Nephron progenitor cell (in vitro differentiated cells): ENCODE results near the gene MMP14.
"Not testable (repeated sequence)": the region's sequence is repeated elsewhere in the genome, so short reads cannot be mapped to it uniquely, and the experiment has no call there.

Source experiments
- DNase-seq: peaks from one replicate; pipeline ENCODE4 v3.0.0; 2021
- H3K27ac Mint-ChIP-seq: 2 replicates; pipeline ENCODE4 v1.8.0; 2021; ENCODE audit warnings: mild to moderate bottlenecking, moderate library complexity, mixed read lengths
- H3K27me3 Mint-ChIP-seq: 2 replicates; pipeline ENCODE4 v1.8.0; 2021; ENCODE audit warnings: mild to moderate bottlenecking, low read depth, mixed read lengths; ENCODE audit not compliant: poor library complexity
- H3K36me3 Mint-ChIP-seq: 2 replicates; pipeline ENCODE4 v1.8.0; 2021; ENCODE audit warnings: low read depth, mixed read lengths
- H3K4me1 Mint-ChIP-seq: 2 replicates; pipeline ENCODE4 v1.8.0; 2021; ENCODE audit warnings: mixed read lengths
- H3K4me3 Mint-ChIP-seq: 2 replicates; pipeline ENCODE4 v1.8.0; 2021; ENCODE audit warnings: mild to moderate bottlenecking, moderate library complexity, mixed read lengths
- H3K9me3 Mint-ChIP-seq: 2 replicates; pipeline ENCODE4 v1.8.0; 2021; ENCODE audit warnings: mild to moderate bottlenecking, moderate library complexity, mixed read lengths
- TF ChIP-seq, protein P1 (sequence below): fragments of 200-600 bp; sonication (generic); IDR thresholded peaks from 2 replicates; pipeline ENCODE4 v1.5.0; 2021; ENCODE audit warnings: antibody characterized with exemption

MMP14 gene

DNA sequence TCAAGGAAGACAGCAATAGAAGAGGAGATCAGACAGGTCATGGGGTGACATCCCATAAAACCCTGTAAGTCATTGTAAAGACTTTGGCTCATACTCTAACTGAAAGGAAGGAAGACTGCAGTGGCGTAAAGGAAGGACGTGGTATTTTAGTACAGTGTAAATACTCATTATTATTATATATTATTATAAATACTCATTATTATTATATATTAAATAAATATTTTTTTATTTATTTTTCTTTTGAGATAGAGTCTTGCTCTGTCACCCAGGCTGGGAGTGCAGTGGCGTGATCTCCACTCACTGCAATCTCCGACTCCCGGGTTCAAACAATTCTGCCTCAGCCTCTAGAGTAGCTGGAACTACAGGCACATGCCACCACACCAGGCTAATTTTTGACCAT lies 20.0 kb downstream of the MMP14 start:
- Mint-ChIP-seq H3K9me3 (peaks cover 4% of the 10 kb centered on the region), H3K27ac (no peak overlapping the region), H3K4me3 (no peak overlapping the region), H3K4me1 (peaks cover 9% of the 10 kb centered on the region), H3K36me3 (no peaks in the 10 kb centered on the region), H3K27me3 (peaks cover 3% of the 10 kb centered on the region)
- TF ChIP-seq, protein P1, sequence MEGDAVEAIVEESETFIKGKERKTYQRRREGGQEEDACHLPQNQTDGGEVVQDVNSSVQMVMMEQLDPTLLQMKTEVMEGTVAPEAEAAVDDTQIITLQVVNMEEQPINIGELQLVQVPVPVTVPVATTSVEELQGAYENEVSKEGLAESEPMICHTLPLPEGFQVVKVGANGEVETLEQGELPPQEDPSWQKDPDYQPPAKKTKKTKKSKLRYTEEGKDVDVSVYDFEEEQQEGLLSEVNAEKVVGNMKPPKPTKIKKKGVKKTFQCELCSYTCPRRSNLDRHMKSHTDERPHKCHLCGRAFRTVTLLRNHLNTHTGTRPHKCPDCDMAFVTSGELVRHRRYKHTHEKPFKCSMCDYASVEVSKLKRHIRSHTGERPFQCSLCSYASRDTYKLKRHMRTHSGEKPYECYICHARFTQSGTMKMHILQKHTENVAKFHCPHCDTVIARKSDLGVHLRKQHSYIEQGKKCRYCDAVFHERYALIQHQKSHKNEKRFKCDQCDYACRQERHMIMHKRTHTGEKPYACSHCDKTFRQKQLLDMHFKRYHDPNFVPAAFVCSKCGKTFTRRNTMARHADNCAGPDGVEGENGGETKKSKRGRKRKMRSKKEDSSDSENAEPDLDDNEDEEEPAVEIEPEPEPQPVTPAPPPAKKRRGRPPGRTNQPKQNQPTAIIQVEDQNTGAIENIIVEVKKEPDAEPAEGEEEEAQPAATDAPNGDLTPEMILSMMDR, result no peak
- no peak for DNase-seq

DNA sequence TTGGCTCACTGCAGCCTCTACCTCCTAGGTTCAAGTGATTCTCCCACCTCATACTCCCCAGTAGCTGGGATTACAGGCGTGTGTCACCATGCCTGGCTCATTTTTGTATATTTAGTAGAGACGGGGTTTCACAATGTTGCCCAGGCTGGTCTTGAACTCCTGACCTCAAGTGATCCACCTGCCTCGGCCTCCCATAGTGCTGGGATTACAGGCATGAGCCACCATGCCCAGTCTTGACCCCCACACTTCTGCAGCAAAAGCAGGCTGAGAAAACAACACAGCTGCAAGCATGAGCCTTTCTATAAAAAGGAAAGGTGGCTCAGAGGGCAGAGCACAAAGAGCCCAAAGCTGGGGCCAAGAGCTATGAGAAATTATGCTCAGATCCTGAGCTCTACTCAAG lies 24.0 kb downstream of the MMP14 start:
- H3K36me3 Mint-ChIP-seq, H3K27me3 Mint-ChIP-seq, H3K4me3 Mint-ChIP-seq, H3K27ac Mint-ChIP-seq, DNase-seq, H3K9me3 Mint-ChIP-seq, H3K4me1 Mint-ChIP-seq: not testable (repeated sequence)

DNA sequence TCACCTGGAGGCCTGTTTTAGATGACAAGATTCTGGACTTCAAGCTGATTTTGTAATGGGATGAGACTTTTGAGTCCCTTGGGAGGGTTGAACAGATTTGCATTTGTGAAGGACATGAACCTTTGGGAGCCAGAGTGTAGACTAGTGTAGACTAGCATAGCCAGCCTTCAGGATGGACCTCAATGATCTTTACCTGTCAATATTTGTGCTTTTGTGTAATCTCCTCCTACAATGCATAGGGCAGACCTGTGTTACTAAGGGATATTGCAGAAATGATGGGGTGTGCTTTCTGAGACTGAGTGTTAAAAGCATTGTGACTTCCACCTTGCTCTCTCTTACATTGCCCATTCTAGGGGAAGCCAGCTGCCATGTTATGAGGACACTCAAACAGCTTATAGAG lies 25.3 kb downstream of the MMP14 start:
- Mint-ChIP-seq H3K27ac (no peak overlapping the region), H3K27me3 (peaks cover 3% of the 10 kb centered on the region), H3K36me3 (no peaks in the 10 kb centered on the region), H3K4me1 (no peaks in the 10 kb centered on the region), H3K4me3 (no peak overlapping the region), H3K9me3 (peaks cover 4% of the 10 kb centered on the region)
- TF ChIP-seq, protein P1, result no peak
- DNase-seq, result no peak

DNA sequence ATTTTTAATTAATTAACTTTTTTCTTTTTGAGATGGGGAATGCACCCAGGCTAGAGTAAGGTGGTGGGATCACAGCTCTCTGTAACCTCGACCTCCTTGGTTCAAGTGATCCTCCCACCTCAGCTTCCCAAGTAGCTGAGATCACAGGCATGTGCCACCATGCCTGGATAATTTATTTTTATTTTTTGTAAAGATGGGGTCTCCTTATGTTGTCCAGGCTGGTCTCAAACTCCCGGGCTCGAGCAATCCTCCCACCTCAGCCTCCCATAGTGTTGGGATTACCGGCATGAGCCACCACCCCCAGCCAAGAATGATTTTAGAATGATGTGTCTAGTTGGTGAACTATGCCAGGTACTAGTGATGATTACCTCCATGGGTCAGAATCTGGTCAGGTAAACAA lies 28.6 kb downstream of the MMP14 start:
- DNase-seq, result no peak
- Mint-ChIP-seq H3K27ac (no peak overlapping the region), H3K36me3 (no peaks in the 10 kb centered on the region), H3K27me3 (peaks cover 3% of the 10 kb centered on the region), H3K4me3 (no peak overlapping the region), H3K9me3 (peaks cover 4% of the 10 kb centered on the region), H3K4me1 (peaks cover 6% of the 10 kb centered on the region)
- TF ChIP-seq, protein P1, result no peak

DNA sequence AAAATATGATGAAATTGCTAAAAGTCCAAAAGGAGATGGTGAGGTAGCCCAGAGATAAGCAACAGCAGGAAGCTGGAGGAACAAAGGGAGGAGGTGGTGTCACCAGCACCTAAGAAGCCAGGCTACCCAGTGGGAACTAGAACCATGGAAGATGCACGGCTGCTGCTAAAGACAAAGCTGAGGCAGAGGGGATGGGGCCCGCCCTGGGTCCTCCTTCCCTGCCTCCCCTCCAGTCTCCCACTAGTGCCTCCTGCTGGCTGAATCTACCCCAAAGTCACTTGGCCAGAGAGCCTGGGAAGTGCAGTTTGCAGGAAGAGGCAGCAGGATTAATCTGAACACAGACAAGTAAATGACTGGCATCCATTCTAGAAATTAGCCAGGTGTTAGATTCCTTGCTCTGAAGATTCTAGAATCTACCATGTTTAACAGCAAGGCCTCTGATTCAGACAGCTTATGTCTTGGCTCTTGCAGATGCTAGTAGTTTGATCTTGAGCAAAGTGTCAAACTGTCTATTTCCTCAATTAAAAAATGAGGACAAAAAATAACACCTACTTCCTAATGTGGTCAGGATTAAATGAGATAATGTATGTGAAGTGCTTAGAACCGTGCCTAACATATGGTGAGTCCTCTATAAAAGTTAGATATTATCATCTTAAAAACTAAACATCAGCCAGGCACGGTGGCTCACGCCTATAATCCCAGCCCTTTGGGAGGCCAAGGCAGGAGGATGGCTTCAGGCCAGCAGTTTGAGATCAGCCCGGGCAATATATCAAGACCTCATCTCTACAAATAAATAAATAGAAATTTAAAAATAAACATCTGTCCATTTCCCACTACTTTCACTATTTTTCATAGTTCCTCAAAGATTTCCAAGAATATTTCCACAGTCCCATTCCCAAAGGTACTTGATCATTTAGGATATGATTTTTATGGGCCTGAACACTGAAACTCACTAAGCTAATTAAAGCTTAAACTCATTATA lies 29.3 kb downstream of the MMP14 start:
- peaks cover 2% of the 10 kb centered on the region for H3K27me3 Mint-ChIP-seq
- H3K4me3 Mint-ChIP-seq, result no peak overlapping the region
- DNase-seq, result no peak
- peak overlapping the region; percentile 5 for H3K27ac Mint-ChIP-seq
- peaks cover 4% of the 10 kb centered on the region for H3K9me3 Mint-ChIP-seq
- no peaks in the 10 kb centered on the region for H3K36me3 Mint-ChIP-seq
- H3K4me1 Mint-ChIP-seq, result peaks cover 13% of the 10 kb centered on the region
- TF ChIP-seq, protein P1, result no peak

DNA sequence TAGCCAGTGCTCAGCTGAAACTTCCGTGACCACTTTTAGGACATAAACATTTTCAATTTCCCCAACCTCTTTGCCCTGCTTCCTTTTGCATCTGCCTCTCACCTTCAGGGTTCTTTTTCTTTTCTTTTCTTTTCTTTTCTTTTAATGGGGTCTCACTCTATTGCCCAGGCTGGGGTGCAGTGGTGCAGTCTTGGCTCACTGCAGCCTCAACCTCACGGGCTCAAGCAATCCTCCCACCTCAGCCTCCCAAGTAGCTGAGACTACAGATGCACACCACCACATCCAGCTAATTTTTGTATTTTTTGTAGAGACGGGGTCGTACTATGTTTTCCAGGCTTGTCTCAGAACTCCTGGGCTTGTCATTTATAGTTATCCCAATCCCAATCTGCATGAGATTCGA lies 30.5 kb downstream of the MMP14 start:
- DNase-seq, result no peak
- peaks cover 19% of the 10 kb centered on the region for H3K4me1 Mint-ChIP-seq
- no peak overlapping the region for H3K4me3 Mint-ChIP-seq
- TF ChIP-seq, protein P1, result no peak
- no peaks in the 10 kb centered on the region for H3K36me3 Mint-ChIP-seq
- H3K9me3 Mint-ChIP-seq, result peaks cover 3% of the 10 kb centered on the region
- no peak overlapping the region for H3K27ac Mint-ChIP-seq
- no peaks in the 10 kb centered on the region for H3K27me3 Mint-ChIP-seq
